B cell (primary cell): ENCODE measurements around the gene CCDC57. TPM values are rescaled to one million over a fixed set of nuclear protein-coding genes. Genes with fewer than 3 reads are reported as not detected.
A peak's percentile ranks its signal among the peaks of the same experiment; 100 is the strongest.

Experiments used
- ATAC-seq: fragments of 200-7000 bp; cut with Tn5 transposase; one replicate; pipeline ENCODE4 v1.10.0; 2021; ENCODE audit warnings: low read depth, mild to moderate bottlenecking, moderate number of reproducible peaks, moderate library complexity
- CTCF ChIA-PET: fragments of 350-600 bp; sonication (Branson Sonifier 250); formaldehyde crosslinking; loops from one replicate; lab custom pipeline; 2021; ENCODE audit warnings: antibody characterized with exemption, inconsistent platforms; lab: Charles Lee
- POLR2A ChIA-PET: fragments of 350-600 bp; sonication (Branson Sonifier 250); formaldehyde crosslinking; loops from one replicate; lab custom pipeline; 2021; ENCODE audit warnings: antibody characterized with exemption; lab: Charles Lee
- DNase-seq: peaks from one replicate; pipeline ENCODE4 v3.0.0; 2013
- H2AFZ ChIP-seq: 2 replicates; pipeline ENCODE4 v1.6.1; 2012; ENCODE audit warnings: mild to moderate bottlenecking, low read depth, low read length; ENCODE audit not compliant: insufficient read depth, poor library complexity, severe bottlenecking
- H3K27ac ChIP-seq, 2 donors: 1 replicate in 1 of 2; 2 replicates in 1 of 2; pipeline ENCODE4 v1.5.1; 2012 to 2013; ENCODE audit warnings: low read length in 2 of 2, mild to moderate bottlenecking in 2 of 2, moderate library complexity in 1 of 2
- H3K27me3 ChIP-seq, 4 experiments: fragments of 200-600 bp in 1 of 4; sonication (generic) in 1 of 4; replicated peaks in 1 of 4; 1 replicate in 2 of 4; 2 replicates in 2 of 4; pipeline versions ENCODE4 v1.6.1 to v1.7.0; 2013 to 2016; ENCODE audit warnings: low read length in 3 of 4, mild to moderate bottlenecking in 2 of 4, mixed read lengths in 1 of 4, moderate library complexity in 1 of 4; ENCODE audit not compliant: insufficient read depth in 4 of 4, control insufficient read depth in 3 of 4; ENCODE audit errors: control extremely low read depth in 1 of 4
- H3K36me3 ChIP-seq, 2 experiments: replicated peaks in 1 of 2; 1 replicate in 1 of 2; 2 replicates in 1 of 2; pipeline versions ENCODE4 v1.6.1 to v1.7.1; 2013; ENCODE audit warnings: low read length in 1 of 2; ENCODE audit not compliant: insufficient read depth in 2 of 2, control insufficient read depth in 1 of 2; ENCODE audit errors: control extremely low read depth in 1 of 2, extremely low read depth in 1 of 2
- H3K4me1 ChIP-seq, 2 donors: fragments of 200-600 bp in 1 of 2; sonication (generic) in 1 of 2; 1 replicate in 1 of 2; 2 replicates in 1 of 2; pipeline versions ENCODE4 v1.5.1 to v1.6.1; 2013 to 2017; ENCODE audit warnings: low read length in 2 of 2; ENCODE audit not compliant: control insufficient read depth in 2 of 2, insufficient read depth in 2 of 2
- H3K4me2 ChIP-seq: replicated peaks from 2 replicates; pipeline ENCODE3; 2012; ENCODE audit warnings: mild to moderate bottlenecking, low read depth, low read length; ENCODE audit not compliant: poor library complexity, severe bottlenecking
- H3K4me3 ChIP-seq, 5 experiments: fragments of 200-600 bp in 1 of 5; sonication (generic) in 1 of 5; 1 replicate in 3 of 5; 2 replicates in 2 of 5; pipeline versions ENCODE4 v1.5.1 to v1.7.0; 2011 to 2016; ENCODE audit warnings: low read length in 4 of 5, mild to moderate bottlenecking in 4 of 5, low read depth in 2 of 5, control low read depth in 1 of 5, moderate library complexity in 1 of 5; ENCODE audit not compliant: insufficient read depth in 1 of 5; ENCODE audit errors: control extremely low read depth in 1 of 5, extremely low read depth in 1 of 5
- H3K79me2 ChIP-seq: fragments of 200-600 bp; sonication (generic); one replicate; pipeline ENCODE4 v1.6.0; 2016; ENCODE audit warnings: low read length; ENCODE audit not compliant: control insufficient read depth, insufficient read depth
- H3K9ac ChIP-seq: fragments of 200-600 bp; sonication (generic); 2 replicates; pipeline ENCODE4 v1.6.1; 2017; ENCODE audit warnings: mild to moderate bottlenecking, low read length, moderate library complexity
- H3K9me3 ChIP-seq, 3 donors: one replicate each; pipeline versions ENCODE4 v1.6.1 to v1.7.1; 2013; ENCODE audit warnings: low read length in 2 of 3; ENCODE audit not compliant: control insufficient read depth in 2 of 3, insufficient read depth in 1 of 3; ENCODE audit errors: control extremely low read depth in 1 of 3
- H4K20me1 ChIP-seq: 2 replicates; pipeline ENCODE4 v1.6.0; 2012; ENCODE audit warnings: mild to moderate bottlenecking, low read length; ENCODE audit not compliant: insufficient read depth, control insufficient read depth, poor library complexity, severe bottlenecking
- H3K27ac Mint-ChIP-seq: one replicate; pipeline ENCODE4 v1.8.0; 2021; ENCODE audit warnings: mixed read lengths
- H3K27me3 Mint-ChIP-seq: one replicate; pipeline ENCODE4 v1.8.0; 2021; ENCODE audit warnings: mixed read lengths
- H3K4me1 Mint-ChIP-seq: one replicate; pipeline ENCODE4 v1.8.0; 2021; ENCODE audit warnings: mixed read lengths
- H3K4me3 Mint-ChIP-seq: one replicate; pipeline ENCODE4 v1.8.0; 2021; ENCODE audit warnings: mixed read lengths
- H3K9me3 Mint-ChIP-seq: one replicate; pipeline ENCODE4 v1.8.0; 2022; ENCODE audit warnings: mixed read lengths; ENCODE audit not compliant: insufficient read depth
- EZH2 ChIP-seq: IDR thresholded peaks from 2 replicates; pipeline ENCODE4 v1.6.1; 2012; ENCODE audit warnings: borderline replicate concordance, low read depth, mild to moderate bottlenecking, moderate library complexity, low read length; ENCODE audit not compliant: insufficient read depth, poor library complexity, severe bottlenecking
- WGBS: methylation state at CpG from one replicate; pipeline ENCODE4 v1.1.5; 2013; ENCODE audit warnings: missing lambda C conversion rate; ENCODE audit not compliant: insufficient coverage; 5-methylcytosine and 5-hydroxymethylcytosine counted together
- intact Hi-C: fragments of 100-400 bp; cut with micrococcal nuclease; formaldehyde crosslinking; loops from one replicate; pipeline ENCODE4 v1.10.0; 2022
- polyA plus RNA-seq: library from polyadenylated mRNA; depleted of rRNA; stranded (reverse); fragments of >200 nt; gene quantifications from 2 replicates; pipeline ENCODE4 v1.2.3, GENCODE V29; 2012
- total RNA-seq, 2 donors: library from RNA; stranded (reverse); fragments of 120-200 nt in 1 of 2; gene quantifications; 1 replicate in 1 of 2; 2 replicates in 1 of 2; pipeline versions ENCODE4 v1.2.3 to v1.2.4, GENCODE V29; 2013 to 2022
- TF ChIP-seq, protein P1 (sequence below): fragments of 200-600 bp; IDR thresholded peaks from one replicate; pipeline ENCODE4 v1.8.0; 2022; ENCODE audit warnings: antibody characterized with exemption, mild to moderate bottlenecking

The CCDC57 gene
- total and polyA plus RNA-seq, 2 donors (not counting 1 experiment from before 2014, with no cell fraction given), result 49.7 to 67.2 TPM

DNA sequence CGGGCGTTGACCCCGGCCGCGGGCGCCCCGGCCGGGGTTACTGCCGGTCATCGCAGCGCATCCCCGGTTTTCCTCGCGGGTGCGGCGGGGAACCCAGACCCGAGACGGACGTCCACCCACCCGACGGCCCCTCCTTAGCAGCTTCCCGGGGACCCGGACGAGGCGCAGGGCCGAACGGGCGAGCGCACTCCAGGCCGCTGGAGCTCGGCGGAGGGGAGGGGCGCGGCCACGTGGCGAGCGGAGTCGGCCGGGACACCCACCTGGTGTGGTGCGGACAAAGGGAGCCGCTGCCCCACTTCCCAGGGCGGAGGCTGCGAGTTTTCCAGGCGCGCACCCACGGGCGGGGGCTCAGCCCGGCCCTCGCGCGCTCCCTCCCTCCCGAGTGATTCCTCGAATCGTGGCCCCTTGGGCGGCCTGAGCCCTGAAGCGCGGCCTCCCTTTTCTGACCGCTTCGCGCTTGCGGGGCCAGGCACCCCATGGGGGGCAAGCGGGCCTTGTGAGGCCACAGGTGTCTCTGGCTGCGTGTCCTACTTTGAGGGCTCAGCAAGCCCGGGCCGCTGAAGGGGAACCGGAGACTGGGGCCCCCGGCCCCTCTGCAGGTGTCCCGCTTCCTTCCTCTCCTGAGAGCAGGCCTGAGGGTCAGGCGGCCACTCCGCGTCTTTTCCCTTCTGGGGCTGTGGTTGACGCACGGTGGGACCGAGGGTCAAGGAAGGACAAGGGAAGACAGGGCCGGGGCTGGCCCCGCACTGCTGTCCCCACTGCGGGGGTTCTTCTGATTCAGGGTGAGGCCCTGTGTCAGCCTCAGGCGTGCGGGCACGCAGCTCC is 113.5 kb downstream of the CCDC57 start:
- Histone ChIP-seq H4K20me1 (peaks cover 15% of the 10 kb centered on the region), H3K4me3 (peak overlapping the region; percentile 11 to 78 (median 64)), H3K27ac (peak overlapping the region; percentile 80 to 88), H3K36me3 (peaks cover 0 to 11% of the 10 kb centered on the region in 2 experiments), H3K4me2 (peak overlapping the region; percentile 99), H3K9me3 (no peaks in the 10 kb centered on the region), H2AFZ (peak overlapping the region; percentile 72), H3K79me2 (peaks cover 26% of the 10 kb centered on the region), H3K4me1 (peaks cover 16 to 28% of the 10 kb centered on the region in 2 donors), H3K9ac (peak overlapping the region; percentile 78), H3K27me3 (no peaks in the 10 kb centered on the region)
- Mint-ChIP-seq H3K27ac (peak overlapping the region; percentile 89), H3K9me3 (no peaks in the 10 kb centered on the region), H3K27me3 (no peaks in the 10 kb centered on the region), H3K4me3 (peak overlapping the region; percentile 84), H3K4me1 (peaks cover 11% of the 10 kb centered on the region)
- TF ChIP-seq, protein P1, sequence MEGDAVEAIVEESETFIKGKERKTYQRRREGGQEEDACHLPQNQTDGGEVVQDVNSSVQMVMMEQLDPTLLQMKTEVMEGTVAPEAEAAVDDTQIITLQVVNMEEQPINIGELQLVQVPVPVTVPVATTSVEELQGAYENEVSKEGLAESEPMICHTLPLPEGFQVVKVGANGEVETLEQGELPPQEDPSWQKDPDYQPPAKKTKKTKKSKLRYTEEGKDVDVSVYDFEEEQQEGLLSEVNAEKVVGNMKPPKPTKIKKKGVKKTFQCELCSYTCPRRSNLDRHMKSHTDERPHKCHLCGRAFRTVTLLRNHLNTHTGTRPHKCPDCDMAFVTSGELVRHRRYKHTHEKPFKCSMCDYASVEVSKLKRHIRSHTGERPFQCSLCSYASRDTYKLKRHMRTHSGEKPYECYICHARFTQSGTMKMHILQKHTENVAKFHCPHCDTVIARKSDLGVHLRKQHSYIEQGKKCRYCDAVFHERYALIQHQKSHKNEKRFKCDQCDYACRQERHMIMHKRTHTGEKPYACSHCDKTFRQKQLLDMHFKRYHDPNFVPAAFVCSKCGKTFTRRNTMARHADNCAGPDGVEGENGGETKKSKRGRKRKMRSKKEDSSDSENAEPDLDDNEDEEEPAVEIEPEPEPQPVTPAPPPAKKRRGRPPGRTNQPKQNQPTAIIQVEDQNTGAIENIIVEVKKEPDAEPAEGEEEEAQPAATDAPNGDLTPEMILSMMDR, result no peak
- no peak for TF ChIP-seq EZH2
- ChIA-PET CTCF (interaction anchor here (0.9 to 1.4 kb wide), 2 partner anchors 8 to 140 kb away, joined by 3 to 5 read pairs; no protein-coding TSS in a partner anchor), POLR2A (interaction anchor here (0.8 to 1.8 kb wide), 6 partner anchors 33 to 266 kb away, joined by 3 to 9 read pairs (median 4); partner anchors contain the start of genes CENPX, DCXR, DUS1L and GPS1)
- ATAC-seq (peak; percentile 1), DNase-seq (peak; percentile 69)
- intact Hi-C loops, result loop anchor here (1.0 to 10.0 kb wide), 7 partner anchors 7 to 953 kb away; partner anchors contain the start of genes CCDC57, DCXR, DUS1L and GPS1
- WGBS, result 5% methylated on average over 80 of the region's 80 CpGs
